Neural progenitor cell (in vitro differentiated cells): ENCODE measurements around the gene NRN1L. TPM values are rescaled to one million over a fixed set of nuclear protein-coding genes. Genes with fewer than 3 reads are reported as not detected.

Experiments
- DNase-seq: peaks from one replicate; pipeline ENCODE4 v3.0.0-alpha.2; 2016; ENCODE audit warnings: low spot score
- H2AFZ ChIP-seq: fragments of 200-600 bp; sonication (generic); replicated peaks from 2 replicates; pipeline ENCODE4 v1.6.1; 2016; ENCODE audit warnings: antibody characterized with exemption
- H3F3A ChIP-seq: fragments of 200-600 bp; sonication (generic); 2 replicates; pipeline ENCODE4 v1.6.1; 2016; ENCODE audit warnings: antibody characterized with exemption, low read depth
- H3K27ac ChIP-seq: fragments of 200-600 bp; sonication (generic); 2 replicates; pipeline ENCODE4 v1.5.1; 2016; ENCODE audit warnings: mild to moderate bottlenecking
- H3K27me3 ChIP-seq: fragments of 200-600 bp; sonication (generic); 2 replicates; pipeline ENCODE4 v1.6.1; 2016; ENCODE audit warnings: mild to moderate bottlenecking, moderate library complexity
- H3K36me3 ChIP-seq: fragments of 200-600 bp; sonication (generic); 2 replicates; pipeline ENCODE4 v1.5.1; 2016
- H3K4me1 ChIP-seq: fragments of 200-600 bp; sonication (generic); 2 replicates; pipeline ENCODE4 v1.6.1; 2016; ENCODE audit warnings: mixed run types
- H3K4me2 ChIP-seq: fragments of 200-600 bp; sonication (generic); 2 replicates; pipeline ENCODE4 v1.6.1; 2016
- H3K4me3 ChIP-seq: fragments of 200-600 bp; sonication (generic); 2 replicates; pipeline ENCODE4 v1.5.1; 2016
- H3K79me2 ChIP-seq: fragments of 200-600 bp; sonication (generic); 2 replicates; pipeline ENCODE4 v1.6.1; 2016; ENCODE audit warnings: low read depth
- H3K9ac ChIP-seq: fragments of 200-600 bp; sonication (generic); 2 replicates; pipeline ENCODE4 v1.6.1; 2016
- H3K9me3 ChIP-seq: fragments of 200-600 bp; sonication (generic); 2 replicates; pipeline ENCODE4 v1.5.1; 2016; ENCODE audit warnings: low read depth
- H4K20me1 ChIP-seq: fragments of 200-600 bp; sonication (generic); 2 replicates; pipeline ENCODE4 v1.6.1; 2016; ENCODE audit warnings: low read depth
- H3K27ac Mint-ChIP-seq: 3 replicates; pipeline ENCODE4 v1.8.0; 2021; ENCODE audit warnings: mixed read lengths
- H3K27me3 Mint-ChIP-seq: 2 replicates; pipeline ENCODE4 v1.8.0; 2022; ENCODE audit warnings: low read depth, mild to moderate bottlenecking, inconsistent platforms, moderate library complexity, mixed read lengths; ENCODE audit not compliant: insufficient read depth
- H3K36me3 Mint-ChIP-seq: 3 replicates; pipeline ENCODE4 v1.8.0; 2021; ENCODE audit warnings: mixed read lengths
- H3K4me1 Mint-ChIP-seq: 3 replicates; pipeline ENCODE4 v1.8.0; 2021; ENCODE audit warnings: mixed read lengths
- H3K4me3 Mint-ChIP-seq: 3 replicates; pipeline ENCODE4 v1.8.0; 2021; ENCODE audit warnings: mild to moderate bottlenecking, moderate library complexity, mixed read lengths
- H3K9me3 Mint-ChIP-seq: 3 replicates; pipeline ENCODE4 v1.8.0; 2020; ENCODE audit warnings: mixed read lengths
- EZH2 ChIP-seq: fragments of 200-600 bp; sonication (generic); IDR thresholded peaks from 2 replicates; pipeline ENCODE4 v1.6.1; 2017; ENCODE audit warnings: antibody characterized with exemption, mild to moderate bottlenecking, moderate library complexity
- EZH2phosphoT487 ChIP-seq: fragments of 200-600 bp; sonication (generic); IDR thresholded peaks from 2 replicates; pipeline ENCODE4 v1.6.1; 2017; ENCODE audit warnings: antibody characterized with exemption
- total RNA-seq: library from RNA; depleted of rRNA; stranded (reverse); fragments of >200 nt; gene quantifications from 2 replicates; pipeline ENCODE4 v1.2.3, GENCODE V29; 2015; ENCODE audit warnings: low replicate concordance
- TF ChIP-seq, protein P1 (sequence below): fragments of 200-600 bp; sonication (generic); IDR thresholded peaks from 2 replicates; pipeline ENCODE4 v1.5.1; 2017; ENCODE audit warnings: antibody characterized with exemption, mild to moderate bottlenecking

Gene NRN1L
- total RNA-seq, 1 donor from 2014 or later: 0.54 TPM

GRCh38 chr16:67846320-67847063 is 38.2 kb upstream of the NRN1L start, which contains the start of gene NUTF2:
TSS of gene NUTF2 (plus strand) at chr16:67846933. CDS start at chr16:67865131, 18,198 bp downstream.
- Mint-ChIP-seq H3K27me3 (no peaks in the 10 kb centered on the region), H3K4me3 (peak within 1 kb of the TSS; percentile 97), H3K27ac (peak within 1 kb of the TSS; percentile 97), H3K4me1 (peaks cover 42% of the 10 kb centered on the region), H3K9me3 (no peaks in the 10 kb centered on the region), H3K36me3 (peaks cover 10% of the 10 kb centered on the region)
- H3K9me3 ChIP-seq: no peaks in the 10 kb centered on the region
- H3K27me3 ChIP-seq: no peaks in the 10 kb centered on the region
- H3K79me2 ChIP-seq: peaks cover 79% of the 10 kb centered on the region
- H4K20me1 ChIP-seq: peaks cover 60% of the 10 kb centered on the region
- H3K27ac ChIP-seq: peak within 1 kb of the TSS; percentile 79
- no peak within 1 kb of the TSS for H2AFZ ChIP-seq
- peaks cover 34% of the 10 kb centered on the region for H3F3A ChIP-seq
- peak; percentile 99 for DNase-seq
- TF ChIP-seq EZH2: no peak
- no peak for TF ChIP-seq EZH2phosphoT487
- TF ChIP-seq, protein P1, sequence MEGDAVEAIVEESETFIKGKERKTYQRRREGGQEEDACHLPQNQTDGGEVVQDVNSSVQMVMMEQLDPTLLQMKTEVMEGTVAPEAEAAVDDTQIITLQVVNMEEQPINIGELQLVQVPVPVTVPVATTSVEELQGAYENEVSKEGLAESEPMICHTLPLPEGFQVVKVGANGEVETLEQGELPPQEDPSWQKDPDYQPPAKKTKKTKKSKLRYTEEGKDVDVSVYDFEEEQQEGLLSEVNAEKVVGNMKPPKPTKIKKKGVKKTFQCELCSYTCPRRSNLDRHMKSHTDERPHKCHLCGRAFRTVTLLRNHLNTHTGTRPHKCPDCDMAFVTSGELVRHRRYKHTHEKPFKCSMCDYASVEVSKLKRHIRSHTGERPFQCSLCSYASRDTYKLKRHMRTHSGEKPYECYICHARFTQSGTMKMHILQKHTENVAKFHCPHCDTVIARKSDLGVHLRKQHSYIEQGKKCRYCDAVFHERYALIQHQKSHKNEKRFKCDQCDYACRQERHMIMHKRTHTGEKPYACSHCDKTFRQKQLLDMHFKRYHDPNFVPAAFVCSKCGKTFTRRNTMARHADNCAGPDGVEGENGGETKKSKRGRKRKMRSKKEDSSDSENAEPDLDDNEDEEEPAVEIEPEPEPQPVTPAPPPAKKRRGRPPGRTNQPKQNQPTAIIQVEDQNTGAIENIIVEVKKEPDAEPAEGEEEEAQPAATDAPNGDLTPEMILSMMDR: no peak
- H3K9ac ChIP-seq: peak within 1 kb of the TSS; percentile 96
- peak within 1 kb of the TSS; percentile 99 for H3K4me3 ChIP-seq
- no peaks in the 10 kb centered on the region for H3K36me3 ChIP-seq
- H3K4me2 ChIP-seq: peak within 1 kb of the TSS; percentile 91
- peaks cover 32% of the 10 kb centered on the region for H3K4me1 ChIP-seq

GRCh38 chr16:67847064-67847861 is 37.4 kb upstream of the NRN1L start, which contains the start of gene CENPT:
TSS of gene CENPT (minus strand) at chr16:67847693. CDS start at chr16:67833859, 13,834 bp downstream.
- Histone ChIP-seq H3K4me2 (peak within 1 kb of the TSS; percentile 91), H2AFZ (no peak within 1 kb of the TSS), H3K4me1 (peaks cover 32% of the 10 kb centered on the region), H3K36me3 (no peaks in the 10 kb centered on the region), H3K9me3 (no peaks in the 10 kb centered on the region), H3K79me2 (peaks cover 86% of the 10 kb centered on the region), H3F3A (peaks cover 34% of the 10 kb centered on the region), H3K9ac (peak within 1 kb of the TSS; percentile 96), H4K20me1 (peaks cover 68% of the 10 kb centered on the region), H3K27me3 (no peaks in the 10 kb centered on the region), H3K4me3 (peak within 1 kb of the TSS; percentile 99), H3K27ac (peak within 1 kb of the TSS; percentile 79)
- Mint-ChIP-seq H3K4me3 (peak within 1 kb of the TSS; percentile 97), H3K27ac (peak within 1 kb of the TSS; percentile 93), H3K4me1 (peaks cover 41% of the 10 kb centered on the region), H3K27me3 (no peaks in the 10 kb centered on the region), H3K36me3 (peaks cover 10% of the 10 kb centered on the region), H3K9me3 (no peaks in the 10 kb centered on the region)
- TF ChIP-seq EZH2phosphoT487 (no peak), EZH2 (no peak)
- TF ChIP-seq, protein P1: no peak
- peak; percentile 22 for DNase-seq

DNA sequence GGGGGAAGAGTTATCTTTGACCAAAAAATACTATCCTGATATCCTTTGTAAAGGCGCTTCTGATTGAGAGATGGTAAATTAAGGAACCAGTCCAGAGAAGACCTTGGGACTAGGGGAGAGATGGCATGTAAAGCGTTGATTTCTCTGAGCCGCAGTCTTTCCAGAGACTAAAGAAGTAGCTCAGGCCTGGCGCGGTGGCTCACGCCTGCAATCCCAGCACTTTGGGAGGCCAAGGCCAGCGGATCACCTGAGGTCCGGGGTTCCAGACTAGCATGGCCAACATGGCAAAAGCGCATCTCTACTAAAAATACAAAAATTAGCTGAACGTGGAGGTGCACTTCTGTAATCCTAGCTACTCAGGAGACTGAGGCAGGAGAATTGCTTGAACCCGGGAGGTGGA is 36.6 kb upstream of the NRN1L start:
- peak overlapping the region; percentile 93 for H3K27ac Mint-ChIP-seq
- Histone ChIP-seq H3K36me3 (no peaks in the 10 kb centered on the region), H3K4me3 (peak overlapping the region; percentile 99), H2AFZ (no peak overlapping the region), H3F3A (peaks cover 26% of the 10 kb centered on the region), H3K27ac (no peak overlapping the region), H3K9ac (peak overlapping the region; percentile 96), H3K4me2 (peak overlapping the region; percentile 90), H3K79me2 (peaks cover 94% of the 10 kb centered on the region), H3K4me1 (peaks cover 32% of the 10 kb centered on the region), H4K20me1 (peaks cover 72% of the 10 kb centered on the region), H3K27me3 (no peaks in the 10 kb centered on the region), H3K9me3 (no peaks in the 10 kb centered on the region)
- H3K4me1 Mint-ChIP-seq: peaks cover 39% of the 10 kb centered on the region
- no peaks in the 10 kb centered on the region for H3K27me3 Mint-ChIP-seq
- no peaks in the 10 kb centered on the region for H3K9me3 Mint-ChIP-seq
- peaks cover 10% of the 10 kb centered on the region for H3K36me3 Mint-ChIP-seq
- TF ChIP-seq, protein P1: no peak
- no peak for TF ChIP-seq EZH2
- no peak for TF ChIP-seq EZH2phosphoT487
- DNase-seq: no peak
- peak overlapping the region; percentile 97 for H3K4me3 Mint-ChIP-seq
